GM12873 (cell line): ENCODE measurements around the gene DIRAS1.

Experiments used
- CTCF ChIP-seq: IDR thresholded peaks from 2 replicates; pipeline ENCODE4 v1.5.1; 2012; ENCODE audit warnings: low read depth, mild to moderate bottlenecking, moderate library complexity, low read length, control low read depth; ENCODE audit not compliant: insufficient read depth; ENCODE audit errors: missing control alignments

DIRAS1 gene

GRCh38 chr19:2759362-2759761, 38.2 kb upstream of the DIRAS1 start:
- TF ChIP-seq CTCF, result no peak

GRCh38 chr19:2758601-2759313, 37.6 kb upstream of the DIRAS1 start:
- TF ChIP-seq CTCF, result no peak

- no peak for TF ChIP-seq CTCF
Observed at GRCh38 chr19:2756921-2757881, 36.0 kb upstream of the DIRAS1 start.

GRCh38 chr19:2756477-2756876, 35.3 kb upstream of the DIRAS1 start:
- no peak for TF ChIP-seq CTCF

GRCh38 chr19:2755811-2756210, 34.6 kb upstream of the DIRAS1 start:
- TF ChIP-seq CTCF, result no peak

- TF ChIP-seq CTCF, result no peak
Observed at GRCh38 chr19:2755448-2755705, 34.2 kb upstream of the DIRAS1 start.

- no peak for TF ChIP-seq CTCF
Observed at GRCh38 chr19:2754659-2755447, 33.7 kb upstream of the DIRAS1 start.
